Neural cell (in vitro differentiated cells): Measurements from ENCODE around the gene CPEB1.

ENCODE experiments used
- CTCF ChIP-seq: fragments of 450-650 bp; IDR thresholded peaks from 2 replicates; pipeline ENCODE4 v1.5.1; 2014; ENCODE audit warnings: antibody characterized with exemption, mild to moderate bottlenecking, moderate library complexity; ENCODE audit not compliant: poor library complexity, severe bottlenecking
- EP300 ChIP-seq: fragments of 450-650 bp; conservative IDR thresholded peaks from 2 replicates; pipeline ENCODE4 v1.6.1; 2014; ENCODE audit warnings: antibody characterized with exemption, mild to moderate bottlenecking, moderate library complexity; ENCODE audit not compliant: poor library complexity, severe bottlenecking
- MXI1 ChIP-seq: fragments of 450-650 bp; conservative IDR thresholded peaks from 2 replicates; pipeline ENCODE4 v1.6.1; 2014; ENCODE audit warnings: antibody characterized with exemption, mild to moderate bottlenecking; ENCODE audit not compliant: poor library complexity, severe bottlenecking
- POLR2AphosphoS5 ChIP-seq: IDR thresholded peaks from 2 replicates; pipeline ENCODE4 v1.6.1; 2012
- RAD21 ChIP-seq: fragments of 450-650 bp; conservative IDR thresholded peaks from 2 replicates; pipeline ENCODE4 v1.6.1; 2014; ENCODE audit warnings: antibody characterized with exemption, mild to moderate bottlenecking, moderate library complexity
- REST ChIP-seq: IDR thresholded peaks from 2 replicates; pipeline ENCODE4 v1.6.1; 2012; ENCODE audit warnings: borderline replicate concordance
- SMC3 ChIP-seq: fragments of 450-650 bp; conservative IDR thresholded peaks from 2 replicates; pipeline ENCODE4 v1.6.1; 2014; ENCODE audit warnings: antibody characterized with exemption, mild to moderate bottlenecking, moderate library complexity; ENCODE audit not compliant: poor library complexity
- TAF1 ChIP-seq: IDR thresholded peaks from 2 replicates; pipeline ENCODE4 v1.6.1; 2012; ENCODE audit warnings: low read depth

DNA sequence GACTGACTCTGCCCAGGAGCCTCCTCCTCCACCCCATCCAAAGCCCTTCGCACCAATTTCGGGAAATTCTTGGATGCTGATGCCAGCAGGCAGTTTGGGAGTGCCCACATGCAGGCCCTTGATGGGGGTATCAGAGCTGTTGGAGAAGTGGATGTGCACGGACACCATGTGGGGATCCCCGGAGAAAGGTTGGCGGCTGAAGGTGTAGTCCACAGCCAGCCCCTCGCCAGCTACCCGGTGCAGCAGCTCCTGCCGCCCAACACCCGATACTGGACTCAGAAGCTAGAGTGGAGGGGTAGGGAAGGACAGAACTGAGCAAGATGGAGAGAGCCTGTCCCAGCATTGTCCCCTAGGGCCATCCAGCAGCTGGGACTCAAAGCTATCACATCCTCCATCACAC is 15.5 kb upstream of the CPEB1 start:
- TF ChIP-seq CTCF (no peak), EP300 (no peak), RAD21 (no peak), POLR2AphosphoS5 (no peak), MXI1 (no peak), SMC3 (no peak), TAF1 (no peak), REST (no peak)
